Measurements from ENCODE around the gene PSMD14. TPM values are rescaled to one million over a fixed set of nuclear protein-coding genes. Genes with fewer than 3 reads are reported as not detected.
A peak's percentile ranks its signal among the peaks of the same experiment; 100 is the strongest.

Gene PSMD14
- total RNA-seq, 6 donors from 2014 or later = 18.9 to 56.2 (median 34.8) TPM

- ATAC-seq (ENCODE audit: low FRiP score in 2 of 2) (no peak), DNase-seq (no peak)
- 16 to 19% methylated on average over 1 of the region's 1 CpG for WGBS, 2 donors
- Histone ChIP-seq H3K4me1 (no peaks in the 10 kb centered on the region), H3K27ac (no peak overlapping the region), H3K4me3 (no peak overlapping the region), H3K36me3 (no peaks in the 10 kb centered on the region), H3K27me3 (peaks cover 0 to 2% (median 0%) of the 10 kb centered on the region in 4 donors), H3K9me3 (peaks cover 0 to 7% (median 2%) of the 10 kb centered on the region in 4 donors)
- no peak for TF ChIP-seq POLR2A (IDR thresholded peaks at IDR 0.05)
- TF ChIP-seq EP300 (IDR thresholded peaks at IDR 0.05) = no peak
These were observed 125.9 kb downstream of the PSMD14 start for GRCh38 chr2:161434118-161434517.

GRCh38 chr2:161436411-161436810 lies 128.2 kb downstream of the PSMD14 start:
- 83 to 91% methylated on average over 3 of the region's 3 CpGs for WGBS, 2 donors
- Histone ChIP-seq H3K27me3 (no peaks in the 10 kb centered on the region), H3K4me3 (no peak overlapping the region), H3K9me3 (peaks cover 0 to 7% (median 2%) of the 10 kb centered on the region in 4 donors), H3K36me3 (no peaks in the 10 kb centered on the region), H3K4me1 (no peaks in the 10 kb centered on the region), H3K27ac (no peak overlapping the region)
- ATAC-seq (ENCODE audit: low FRiP score in 2 of 2) (no peak), DNase-seq (no peak)
- TF ChIP-seq POLR2A (IDR thresholded peaks at IDR 0.05) (no peak), EP300 (IDR thresholded peaks at IDR 0.05) (no peak), POLR2AphosphoS5 (IDR thresholded peaks at IDR 0.05) (no peak)
- TF ChIP-seq, protein P1, sequence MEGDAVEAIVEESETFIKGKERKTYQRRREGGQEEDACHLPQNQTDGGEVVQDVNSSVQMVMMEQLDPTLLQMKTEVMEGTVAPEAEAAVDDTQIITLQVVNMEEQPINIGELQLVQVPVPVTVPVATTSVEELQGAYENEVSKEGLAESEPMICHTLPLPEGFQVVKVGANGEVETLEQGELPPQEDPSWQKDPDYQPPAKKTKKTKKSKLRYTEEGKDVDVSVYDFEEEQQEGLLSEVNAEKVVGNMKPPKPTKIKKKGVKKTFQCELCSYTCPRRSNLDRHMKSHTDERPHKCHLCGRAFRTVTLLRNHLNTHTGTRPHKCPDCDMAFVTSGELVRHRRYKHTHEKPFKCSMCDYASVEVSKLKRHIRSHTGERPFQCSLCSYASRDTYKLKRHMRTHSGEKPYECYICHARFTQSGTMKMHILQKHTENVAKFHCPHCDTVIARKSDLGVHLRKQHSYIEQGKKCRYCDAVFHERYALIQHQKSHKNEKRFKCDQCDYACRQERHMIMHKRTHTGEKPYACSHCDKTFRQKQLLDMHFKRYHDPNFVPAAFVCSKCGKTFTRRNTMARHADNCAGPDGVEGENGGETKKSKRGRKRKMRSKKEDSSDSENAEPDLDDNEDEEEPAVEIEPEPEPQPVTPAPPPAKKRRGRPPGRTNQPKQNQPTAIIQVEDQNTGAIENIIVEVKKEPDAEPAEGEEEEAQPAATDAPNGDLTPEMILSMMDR (IDR thresholded peaks at IDR 0.05) = no peak

DNA sequence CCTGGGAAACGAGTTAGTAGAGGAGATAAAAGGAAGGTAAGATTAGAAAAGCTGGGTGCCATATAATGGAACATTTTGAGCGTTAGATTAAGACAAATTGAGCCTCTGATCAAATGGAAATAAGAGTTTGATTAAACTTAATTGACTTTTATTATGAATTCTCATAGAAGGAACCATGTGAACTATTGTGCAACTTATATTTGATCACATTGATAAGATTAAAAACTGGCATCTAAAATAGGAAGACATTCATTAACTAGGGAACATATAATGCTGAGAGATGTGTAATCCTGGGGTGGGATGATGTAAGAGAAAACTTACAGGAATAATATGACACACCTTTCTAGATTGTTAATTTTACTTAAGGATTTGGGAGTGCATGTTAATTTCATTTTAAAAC lies 130.4 kb downstream of the PSMD14 start:
- no peaks in the 10 kb centered on the region for H3K36me3 ChIP-seq
- WGBS, 2 donors = 54 to 57% methylated on average over 2 of the region's 2 CpGs

DNA sequence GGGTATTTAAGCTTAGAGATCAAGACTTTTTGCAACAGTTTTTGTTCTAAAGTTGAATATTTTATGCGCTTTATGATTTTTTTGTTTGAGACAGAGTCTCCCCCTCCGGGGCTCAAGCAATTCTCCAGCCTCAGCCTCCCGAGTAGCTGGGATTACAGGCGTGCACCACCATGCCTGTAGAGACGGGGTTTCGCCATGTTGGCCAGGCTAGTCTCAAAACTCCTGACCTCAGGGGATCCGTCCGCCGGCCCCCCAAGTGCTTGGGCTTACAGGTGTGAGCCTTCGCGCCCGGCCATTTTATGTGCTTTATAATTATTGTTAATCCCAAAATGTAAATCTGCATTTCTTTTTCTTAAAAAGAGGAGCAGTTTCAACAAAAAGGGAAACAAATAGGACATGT lies 136.9 kb downstream of the PSMD14 start:
- H3K36me3 ChIP-seq = no peaks in the 10 kb centered on the region
- H3K4me3 ChIP-seq = no peak overlapping the region
- H3K27ac ChIP-seq = no peak overlapping the region
- no peak for TF ChIP-seq EP300 (IDR thresholded peaks at IDR 0.05)
- TF ChIP-seq, protein P1 (IDR thresholded peaks at IDR 0.05) = no peak
- TF ChIP-seq POLR2A (IDR thresholded peaks at IDR 0.05) = no peak
- TF ChIP-seq POLR2AphosphoS5 (IDR thresholded peaks at IDR 0.05) = no peak
- H3K4me1 ChIP-seq = no peaks in the 10 kb centered on the region
- ATAC-seq (ENCODE audit: low FRiP score in 2 of 2) = no peak
- no peaks in the 10 kb centered on the region for H3K27me3 ChIP-seq
- H3K9me3 ChIP-seq = no peaks in the 10 kb centered on the region
- peak in 1 of 2 donors; percentile 34 for DNase-seq
- WGBS, 2 donors = 95% methylated on average over 12 of the region's 12 CpGs

More for the DNA sequence above, 130.4 kb downstream of the PSMD14 start:
- Histone ChIP-seq H3K9me3 (peaks cover 0 to 7% (median 2%) of the 10 kb centered on the region in 4 donors), H3K4me1 (no peaks in the 10 kb centered on the region), H3K27me3 (no peaks in the 10 kb centered on the region), H3K27ac (no peak overlapping the region), H3K4me3 (no peak overlapping the region)
- DNase-seq = no peak
- ATAC-seq (ENCODE audit: low FRiP score in 2 of 2) = no peak
- TF ChIP-seq, protein P1 (IDR thresholded peaks at IDR 0.05) = no peak
- TF ChIP-seq POLR2AphosphoS5 (IDR thresholded peaks at IDR 0.05) = no peak
- TF ChIP-seq POLR2A (IDR thresholded peaks at IDR 0.05) = no peak
- no peak for TF ChIP-seq EP300 (IDR thresholded peaks at IDR 0.05)

- no peak overlapping the region for H3K4me3 ChIP-seq
- no peaks in the 10 kb centered on the region for H3K27me3 ChIP-seq
- ATAC-seq (ENCODE audit: low FRiP score in 2 of 2) (no peak), DNase-seq (no peak)
- H3K4me1 ChIP-seq = no peaks in the 10 kb centered on the region
- H3K36me3 ChIP-seq = no peaks in the 10 kb centered on the region
- H3K9me3 ChIP-seq = no peaks in the 10 kb centered on the region
- H3K27ac ChIP-seq = no peak overlapping the region
- TF ChIP-seq, protein P1 (IDR thresholded peaks at IDR 0.05) = no peak
- TF ChIP-seq EP300 (IDR thresholded peaks at IDR 0.05) (no peak), POLR2A (IDR thresholded peaks at IDR 0.05) (no peak), POLR2AphosphoS5 (IDR thresholded peaks at IDR 0.05) (no peak)
These were observed 140.2 kb downstream of the PSMD14 start for GRCh38 chr2:161448431-161448830.

Small RNAs within 50 kb of the gene (small RNA-seq; reads per million reads assigned to genes)
- gene RNA5SP108 = 0 reads per million in 4 donors

Other genes with a start within 250 kb of the PSMD14 start
- 100 to 1,000 TPM in 2 of 6 donors, 10 to 100 TPM in 4; 41.9 to 214 (median 75.0) TPM for gene TANK, start 148.0 kb upstream of the PSMD14 start, total RNA-seq
- gene TBR1, start 107.9 kb downstream of the PSMD14 start, total RNA-seq = not detected

Measured in upper lobe of left lung (tissue), 6 donors.